Stimulated activated CD4-positive, alpha-beta T cell treated with anti-CD3 and anti-CD28 coated beads, Interleukin-1b, Interleukin-23, amount 100 ng/mL, for 24 hours (primary cell): ENCODE measurements around the gene DNAJC1.

ENCODE experiments used
- DNase-seq, 4 experiments: peaks; one replicate each; pipeline ENCODE4 v3.0.0-alpha.2; 2020; ENCODE audit warnings: low read depth in 4 of 4, low spot score in 1 of 4

The DNAJC1 gene

DNA sequence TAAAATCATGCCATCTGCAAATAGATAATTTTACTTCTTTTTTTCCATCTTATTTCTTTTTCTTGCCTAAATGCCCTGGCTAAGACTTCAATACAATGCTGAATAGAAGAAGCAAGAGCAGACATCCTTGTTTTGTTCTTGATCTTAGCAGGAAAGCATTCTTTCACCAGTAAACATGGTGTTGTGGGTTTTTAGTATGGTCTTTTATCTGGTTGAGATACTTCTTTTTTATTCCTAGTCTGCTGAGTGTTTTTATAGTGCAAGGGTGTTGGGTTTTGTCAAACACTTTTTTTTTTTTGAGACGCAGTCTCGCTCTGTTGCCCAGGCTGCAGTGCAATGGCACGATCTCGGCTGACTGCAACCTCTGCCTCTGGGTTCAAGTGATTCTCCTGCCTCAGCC, 232.3 kb downstream of the DNAJC1 start:
- no peak for DNase-seq

DNA sequence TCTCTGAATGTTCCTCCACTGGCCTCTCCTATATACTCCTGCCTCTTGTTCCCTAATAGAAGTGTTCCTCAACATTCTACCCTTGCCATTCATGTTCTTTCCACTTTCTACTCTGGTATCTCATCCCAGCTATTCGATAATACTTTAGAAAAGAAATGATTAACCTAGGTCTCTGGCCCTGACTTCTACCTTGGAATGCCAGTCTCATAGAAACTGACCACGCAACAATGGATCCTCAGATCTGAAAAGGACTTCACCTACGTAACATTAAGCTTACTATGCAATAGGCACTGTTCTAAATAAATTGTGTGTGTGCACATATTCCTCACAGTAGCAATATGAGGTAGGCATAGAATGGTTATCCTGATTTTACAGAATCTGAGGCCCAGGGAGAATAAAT, 234.5 kb downstream of the DNAJC1 start:
- no peak for DNase-seq

DNA sequence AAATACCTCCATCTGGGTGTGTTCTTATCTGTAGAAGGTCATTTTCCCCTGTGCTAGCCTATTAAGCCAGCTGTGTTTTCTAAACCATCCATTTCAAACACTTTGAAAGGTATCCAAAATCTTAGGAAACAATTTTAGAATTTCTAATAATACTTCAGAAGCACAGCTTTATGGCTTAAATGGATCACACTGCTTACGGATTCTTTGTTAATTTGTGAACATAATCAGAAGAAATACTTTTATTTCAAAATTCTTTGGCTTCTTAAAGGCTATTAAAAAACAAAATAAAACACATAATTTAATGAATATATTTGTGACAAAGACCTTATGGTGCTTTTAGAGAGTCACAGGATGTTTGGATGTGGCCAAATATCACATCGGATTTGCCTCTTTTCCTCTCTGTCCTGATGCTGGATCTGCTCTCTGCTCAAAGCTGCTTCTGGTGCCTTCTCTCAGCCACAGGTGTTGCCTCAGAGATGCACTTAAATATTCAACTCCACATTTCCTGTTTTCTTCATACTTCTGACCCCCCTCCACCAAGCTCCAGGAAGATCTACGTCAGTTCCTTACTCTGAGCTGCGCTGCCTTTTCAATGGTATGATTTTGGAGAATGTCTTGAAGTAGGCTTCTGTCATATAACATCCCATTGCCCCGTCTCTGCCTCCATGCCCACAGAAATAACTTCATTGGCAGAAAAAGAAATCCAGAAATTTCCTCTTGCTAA, 238.9 kb downstream of the DNAJC1 start:
- no peak for DNase-seq

DNA sequence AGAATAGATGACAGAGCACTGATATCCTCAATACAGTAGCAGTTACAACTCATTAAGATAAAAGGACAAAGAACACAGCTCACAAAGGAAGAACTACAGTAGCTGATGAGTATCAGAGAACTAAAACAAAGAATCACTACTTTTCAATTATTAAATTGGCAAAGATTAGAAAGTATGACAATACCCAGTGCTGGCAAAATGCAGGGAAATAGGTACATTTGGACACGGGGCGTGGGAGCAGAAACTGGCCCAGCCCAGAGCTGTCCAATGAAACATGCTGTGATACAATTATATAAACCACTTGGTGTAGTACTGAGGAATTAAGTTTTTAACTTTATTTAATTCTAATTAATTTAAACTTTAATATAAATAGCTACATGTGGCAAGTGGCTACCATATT, 243.2 kb downstream of the DNAJC1 start:
- DNase-seq, result no peak

DNA sequence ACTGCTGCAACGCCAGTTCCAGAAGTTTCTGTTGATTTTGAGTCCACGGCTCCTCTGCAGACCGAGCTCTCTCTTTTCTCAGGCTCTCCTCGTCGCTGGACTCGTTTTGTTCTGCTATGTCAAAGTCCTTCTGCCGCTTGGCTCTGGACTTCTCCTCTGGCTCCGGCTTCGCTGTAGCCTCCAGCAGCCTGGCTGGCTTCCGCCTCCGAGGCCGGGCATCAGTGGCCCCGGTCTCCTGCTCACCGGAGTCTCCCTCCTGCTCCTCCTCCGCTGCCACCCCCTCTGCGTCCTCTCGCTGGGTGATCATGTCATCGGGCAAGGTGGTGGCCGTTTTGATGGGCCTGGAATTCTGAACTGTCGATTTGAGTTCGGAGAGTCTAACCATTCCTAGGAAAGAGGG, 244.3 kb downstream of the DNAJC1 start:
- DNase-seq, result no peak

DNA sequence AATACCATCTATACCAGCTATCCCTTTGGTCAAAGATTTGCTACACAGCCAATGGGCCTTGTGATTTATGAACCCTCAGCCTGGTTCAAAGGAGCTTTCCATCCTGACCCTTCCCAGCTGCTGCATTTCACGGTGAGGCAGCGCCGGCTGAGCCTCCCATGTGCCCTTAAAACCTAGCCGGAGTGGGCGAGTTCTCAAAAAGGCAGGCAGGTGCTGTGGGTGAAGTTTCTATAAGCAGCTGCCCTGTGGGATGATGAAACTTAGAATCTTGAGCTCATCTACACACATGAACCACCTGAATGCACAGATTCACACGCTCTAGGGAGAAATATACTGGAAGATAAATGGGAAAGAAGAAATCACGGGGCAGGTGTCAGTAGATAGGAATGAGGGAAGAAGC, 244.8 kb downstream of the DNAJC1 start:
- no peak for DNase-seq

DNA sequence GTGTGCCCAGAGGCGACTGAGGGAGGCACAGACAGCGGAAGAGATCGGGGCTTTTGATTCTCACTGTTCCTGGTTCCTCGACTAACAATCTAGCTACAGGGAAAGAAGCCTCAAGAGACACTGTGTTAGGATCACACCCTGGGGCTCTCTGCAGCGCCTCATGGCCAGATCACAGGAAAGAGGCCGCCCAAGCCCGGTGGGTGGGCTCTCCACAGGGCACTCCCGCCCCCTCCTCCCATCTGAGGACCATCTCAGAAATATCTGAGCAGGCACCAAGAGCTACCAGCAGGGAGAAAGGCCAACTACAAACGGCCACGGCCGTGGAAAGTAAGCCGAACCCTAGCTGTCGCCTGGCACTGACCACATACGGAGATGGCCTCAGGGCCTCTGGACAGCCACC, 245.3 kb downstream of the DNAJC1 start:
- no peak for DNase-seq

DNA sequence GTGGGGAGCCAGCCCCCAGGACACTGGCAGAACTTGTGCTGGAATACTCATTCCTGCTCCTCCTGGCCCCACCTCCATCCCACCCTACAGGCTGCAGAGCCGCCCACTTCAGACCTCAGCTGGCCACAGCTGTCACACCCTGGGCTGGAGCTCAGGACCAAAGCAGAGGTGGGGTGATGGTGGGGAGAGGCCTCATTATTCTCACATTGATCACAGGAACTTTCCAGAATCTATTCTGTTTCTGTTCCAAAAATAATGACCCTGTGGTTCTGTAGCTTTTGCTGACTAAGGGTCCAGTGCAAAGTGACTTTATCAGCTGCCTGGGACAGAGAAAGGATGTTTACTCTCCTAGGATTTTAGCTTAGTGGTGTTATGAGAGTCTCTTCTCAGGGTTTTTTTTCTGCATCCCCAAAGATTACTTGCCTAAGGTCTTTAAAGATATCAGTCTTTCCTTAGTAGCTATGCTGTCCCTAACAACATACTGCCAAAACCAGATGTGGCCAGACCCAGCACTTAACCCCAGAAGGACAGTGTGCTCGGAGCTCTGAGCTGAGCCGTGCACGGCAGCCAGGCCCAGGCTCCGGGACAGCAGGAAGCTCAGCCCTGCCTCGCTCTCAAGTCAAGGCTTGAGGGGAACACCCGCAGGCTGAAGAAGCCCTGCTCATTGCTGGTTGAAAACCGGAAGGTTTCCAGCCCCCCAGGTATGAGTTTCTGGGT, 246.2 kb downstream of the DNAJC1 start:
- no peak for DNase-seq

DNA sequence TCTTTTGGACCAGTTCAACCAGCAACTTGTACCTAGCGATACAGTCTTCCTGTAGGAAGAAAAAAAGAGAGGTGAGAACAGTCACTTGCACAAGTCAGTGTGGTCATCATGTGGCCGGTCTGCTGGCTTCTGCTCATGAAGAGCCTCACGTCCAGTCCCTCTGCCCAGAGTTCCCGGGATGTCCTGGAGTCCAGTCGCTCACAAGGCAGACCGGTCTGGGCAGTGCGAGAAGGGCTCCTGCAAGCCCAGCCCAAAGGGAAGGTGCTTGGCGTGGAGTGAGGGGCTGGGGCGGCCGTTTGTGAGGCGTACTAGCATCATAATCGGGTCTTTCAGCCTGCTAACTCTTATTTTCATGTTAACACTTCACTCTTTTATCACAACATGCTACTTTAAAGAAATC, 246.8 kb downstream of the DNAJC1 start:
- no peak for DNase-seq

DNA sequence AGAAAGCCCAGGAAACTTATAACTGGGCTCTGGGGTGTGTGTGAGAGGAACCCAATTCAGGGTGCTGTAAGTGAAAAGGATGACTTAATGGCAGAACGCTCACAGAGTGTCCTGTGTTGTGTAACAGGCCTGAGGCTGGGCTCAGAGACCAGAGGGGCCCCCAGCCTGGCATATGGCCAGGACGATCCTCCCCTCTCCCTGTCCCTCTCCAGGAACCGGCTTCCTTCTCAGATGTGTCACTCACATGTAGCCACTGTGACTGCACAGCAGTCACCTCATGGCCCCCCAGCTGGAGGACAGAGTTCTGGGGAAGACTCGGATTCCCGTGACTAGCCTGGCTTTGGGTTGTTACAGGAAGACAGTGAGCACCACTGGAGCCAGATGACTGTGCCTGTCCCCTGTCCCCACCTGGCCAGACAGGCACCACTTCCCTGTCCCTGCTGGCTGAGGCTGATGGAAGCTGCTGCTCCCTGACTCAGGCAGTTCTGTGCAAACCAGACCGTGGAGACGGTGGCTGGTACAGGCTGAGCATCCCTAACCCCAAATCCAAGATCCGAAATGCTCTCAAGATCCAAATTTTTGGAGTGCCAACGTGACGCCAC, 249.0 kb downstream of the DNAJC1 start:
- DNase-seq, result no peak

DNA sequence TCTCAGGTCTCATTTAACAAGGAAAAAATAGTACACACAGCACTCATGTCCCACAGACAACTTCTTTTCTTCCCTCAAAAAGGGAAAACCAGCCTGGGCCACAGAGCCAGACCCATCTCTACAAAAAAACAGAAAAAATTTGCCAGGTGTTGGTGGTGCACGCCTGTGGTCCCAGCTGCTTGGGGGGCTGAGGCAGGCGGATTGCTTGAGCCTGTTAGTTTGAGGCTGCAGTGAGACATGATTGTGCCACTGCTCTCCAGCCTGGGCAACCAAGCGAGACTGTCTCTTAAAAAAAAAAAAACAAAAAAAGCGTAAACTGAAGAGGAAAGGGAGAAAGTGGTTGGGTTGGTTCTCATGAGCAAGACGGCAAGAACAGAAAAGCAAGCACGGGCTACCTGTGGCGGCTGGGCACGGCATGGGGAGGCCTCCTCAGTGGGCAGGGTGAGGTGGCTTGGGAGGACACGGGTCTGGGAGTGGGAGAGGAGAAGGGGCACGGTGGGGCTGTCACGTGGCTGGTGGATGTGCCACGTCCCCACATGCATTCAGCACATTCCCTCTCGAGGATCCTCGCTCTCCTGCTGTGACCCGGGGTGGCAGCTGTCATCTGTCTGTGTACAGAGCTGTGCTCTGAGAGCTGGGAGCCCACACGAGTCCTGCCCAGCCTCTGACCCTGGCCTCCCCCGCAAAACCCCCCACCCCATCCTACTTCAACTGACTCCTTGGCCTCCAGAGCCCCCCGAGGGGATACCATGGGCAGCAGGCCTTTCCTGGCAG, 249.8 kb downstream of the DNAJC1 start:
- DNase-seq, result no peak

DNA sequence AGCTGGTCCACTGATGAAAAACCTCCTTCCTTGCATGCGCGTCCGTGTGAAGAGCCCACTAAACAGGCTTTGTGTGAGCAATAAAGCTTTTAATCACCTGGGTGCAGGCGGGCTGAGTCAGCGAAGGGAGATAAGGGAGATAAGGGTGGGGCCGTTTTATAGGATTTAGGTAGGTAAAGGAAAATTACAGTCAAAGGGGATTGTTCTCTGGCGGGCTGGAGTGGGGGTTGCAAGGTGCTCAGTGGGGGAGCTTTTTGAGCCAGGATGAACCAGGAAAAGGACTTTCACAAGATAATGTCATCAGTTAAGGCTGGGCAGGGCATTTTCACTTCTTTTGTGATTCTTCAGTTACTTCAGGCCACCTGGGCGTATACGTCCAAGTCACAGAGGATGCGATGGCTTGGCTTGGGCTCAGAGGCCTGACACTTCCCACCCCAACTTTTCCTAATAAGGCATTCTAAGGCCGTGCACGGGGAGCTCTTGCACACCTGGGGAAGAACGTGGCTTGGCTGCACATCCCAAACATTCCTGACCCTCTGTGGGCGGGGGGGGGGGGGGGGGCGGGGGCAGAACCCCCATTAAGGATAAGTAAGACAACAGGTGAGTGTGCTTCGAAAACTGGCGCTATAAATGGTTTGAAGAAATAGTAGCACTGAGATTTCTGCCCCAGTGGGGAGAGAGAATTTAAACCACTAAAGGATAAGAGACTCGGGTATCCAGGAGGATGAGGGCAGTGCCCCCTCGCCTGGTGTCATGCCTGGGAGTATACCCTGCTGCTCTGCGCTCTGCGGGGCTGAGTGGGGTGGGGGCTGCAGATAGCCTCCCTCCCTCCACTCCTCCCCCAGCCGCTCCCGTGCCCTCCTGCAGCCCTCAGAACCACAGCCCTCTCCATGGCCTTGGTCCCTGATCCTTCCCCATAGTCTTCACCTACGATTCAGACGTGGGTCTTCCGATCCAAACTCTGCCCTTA, 251.9 kb downstream of the DNAJC1 start:
- DNase-seq, result no peak

DNA sequence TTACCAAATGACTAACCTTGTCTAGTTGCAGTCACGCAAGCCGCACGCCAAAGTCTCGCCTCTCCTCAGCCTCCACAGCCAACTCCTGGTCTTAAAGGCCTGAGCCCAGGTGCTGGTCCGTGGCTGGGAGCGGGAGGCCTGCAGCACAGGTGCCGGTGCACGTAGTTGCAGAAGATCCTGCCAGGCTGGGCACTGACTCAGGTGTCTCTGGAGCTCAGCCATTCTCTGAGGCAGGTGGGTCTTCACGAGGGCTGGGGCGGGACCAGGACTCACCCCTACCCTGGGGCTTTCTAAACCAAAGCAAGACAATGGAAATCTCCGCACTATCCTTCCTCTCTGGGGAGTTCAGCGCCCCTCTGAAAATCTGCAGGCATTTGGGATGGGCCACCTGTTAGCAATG, 253.1 kb downstream of the DNAJC1 start:
- no peak for DNase-seq

DNA sequence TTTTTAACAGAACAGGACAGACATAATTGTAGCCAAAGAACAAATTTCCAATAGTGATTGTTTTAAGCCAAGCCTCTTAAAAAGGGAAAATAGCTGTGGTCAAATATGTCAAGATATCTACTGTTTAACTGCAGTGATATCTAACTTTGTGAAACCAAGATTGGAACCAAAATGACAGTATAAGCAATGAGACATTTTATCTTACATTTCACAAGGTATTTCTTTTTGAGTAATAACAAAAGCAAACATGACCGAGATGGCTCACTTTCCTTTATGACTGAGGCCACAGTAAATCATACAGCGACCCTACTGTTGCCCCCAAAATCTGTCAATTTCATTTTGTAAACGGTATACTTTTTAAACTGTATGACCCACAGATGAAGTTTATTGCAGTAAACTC, 253.7 kb downstream of the DNAJC1 start:
- no peak for DNase-seq

DNA sequence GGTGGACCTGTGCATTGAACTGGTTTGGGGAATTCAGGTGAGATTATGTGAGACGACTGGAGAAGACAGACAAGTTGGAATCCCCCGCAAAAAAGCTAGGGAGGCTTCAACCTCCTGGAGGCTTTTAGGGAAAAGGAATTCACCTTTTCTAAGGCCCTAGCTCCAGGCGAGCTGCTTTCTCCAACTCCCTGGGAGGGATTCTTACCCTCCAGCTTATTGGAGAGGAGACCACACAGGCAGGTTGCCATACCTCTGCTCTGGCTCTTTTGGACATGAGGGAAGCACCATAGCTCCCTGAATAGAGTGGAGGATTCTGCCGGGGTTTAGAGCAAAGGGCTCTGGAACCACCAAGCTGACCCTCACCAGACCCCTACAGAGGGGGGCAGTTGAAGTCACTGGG, 255.7 kb downstream of the DNAJC1 start:
- no peak for DNase-seq

DNA sequence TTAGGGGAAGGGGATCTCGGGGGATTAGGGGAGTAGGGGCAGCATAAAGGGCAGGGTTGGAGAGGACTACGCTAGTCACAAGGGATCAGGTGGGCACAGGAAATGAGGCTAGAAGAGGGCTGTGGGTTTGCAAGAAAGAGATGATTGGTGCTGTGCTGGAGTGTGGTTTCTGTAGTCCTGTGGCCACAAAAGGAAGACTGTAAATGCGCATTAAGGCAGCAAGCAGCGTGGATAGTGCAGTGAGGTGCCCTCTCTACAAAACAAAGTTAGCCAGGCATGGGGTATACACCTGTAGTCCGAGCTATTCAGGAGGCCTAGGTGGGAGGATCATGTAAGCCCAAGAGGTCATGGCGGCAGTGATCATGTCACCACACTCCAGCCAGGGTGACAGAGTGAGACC, 257.4 kb downstream of the DNAJC1 start:
- DNase-seq, result no peak

DNA sequence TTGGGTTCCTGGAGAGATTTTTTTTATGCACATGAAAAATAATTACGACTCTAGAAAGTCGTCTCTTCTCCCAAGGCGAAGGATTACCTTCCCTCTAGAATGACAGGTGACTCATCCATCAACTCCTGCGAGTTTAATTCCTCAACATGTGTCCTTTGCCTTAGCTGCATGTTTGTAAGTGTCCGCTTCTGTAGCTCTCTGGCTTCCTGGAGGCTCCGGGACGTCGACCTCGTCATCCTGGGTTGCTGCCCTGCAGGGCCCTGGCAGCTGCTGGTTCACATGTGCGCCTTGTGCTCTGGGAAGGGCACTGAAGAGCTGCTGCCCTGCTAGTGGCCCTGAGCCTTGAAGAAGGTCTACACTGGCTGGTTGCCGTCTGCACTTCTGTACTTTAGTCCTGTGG, 259.3 kb downstream of the DNAJC1 start:
- no peak for DNase-seq

DNA sequence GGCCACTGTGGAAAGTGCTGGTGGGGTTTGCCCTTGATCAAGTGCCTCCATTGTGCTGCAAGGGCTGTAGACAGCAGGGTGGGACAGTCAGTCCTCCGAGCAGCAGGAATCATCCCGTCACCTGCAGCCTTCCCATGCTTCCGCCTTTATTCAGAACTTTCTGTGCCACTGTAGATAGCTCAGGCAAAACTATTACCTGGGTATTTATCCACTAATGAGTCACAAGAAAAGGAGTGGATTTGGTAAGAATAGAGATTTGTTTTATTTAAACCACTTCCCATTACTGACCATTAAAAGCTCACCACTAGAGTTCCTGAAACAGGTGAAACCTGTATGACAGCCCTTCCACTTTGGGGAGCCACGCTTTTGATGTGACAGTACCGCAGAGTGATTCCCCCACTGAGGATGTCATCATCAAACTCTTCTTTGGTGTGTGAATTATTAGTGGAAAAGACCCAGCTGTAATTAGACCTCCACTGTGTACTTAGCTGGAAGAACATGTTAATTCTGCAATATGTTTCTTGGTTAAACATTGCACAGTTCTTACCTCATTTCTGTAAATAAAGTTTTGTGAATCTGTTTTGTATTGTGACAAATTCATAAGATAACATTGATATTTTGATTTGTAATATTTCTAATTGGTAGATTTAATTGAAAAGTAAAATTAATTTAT, 260.7 kb downstream of the DNAJC1 start:
- no peak for DNase-seq

DNA sequence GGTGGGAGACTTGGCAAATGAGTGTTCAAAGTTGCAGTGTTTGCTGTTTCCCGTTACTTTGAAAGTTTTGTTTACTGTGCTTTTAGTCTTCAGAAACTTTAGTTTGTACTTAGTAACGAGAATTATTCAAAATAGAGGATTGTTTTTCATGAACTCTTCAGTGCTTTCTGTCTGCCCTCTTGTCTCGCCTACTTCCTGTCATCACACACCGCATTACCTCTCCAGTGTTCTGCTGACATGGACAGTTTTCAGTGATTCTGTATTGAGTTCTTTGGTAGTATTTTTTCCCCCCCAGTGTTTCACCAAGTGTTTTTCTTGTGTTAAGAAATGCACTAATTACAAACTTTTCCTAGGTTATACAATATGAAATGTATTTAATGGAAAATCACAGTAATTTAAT, 262.5 kb downstream of the DNAJC1 start:
- no peak for DNase-seq

DNA sequence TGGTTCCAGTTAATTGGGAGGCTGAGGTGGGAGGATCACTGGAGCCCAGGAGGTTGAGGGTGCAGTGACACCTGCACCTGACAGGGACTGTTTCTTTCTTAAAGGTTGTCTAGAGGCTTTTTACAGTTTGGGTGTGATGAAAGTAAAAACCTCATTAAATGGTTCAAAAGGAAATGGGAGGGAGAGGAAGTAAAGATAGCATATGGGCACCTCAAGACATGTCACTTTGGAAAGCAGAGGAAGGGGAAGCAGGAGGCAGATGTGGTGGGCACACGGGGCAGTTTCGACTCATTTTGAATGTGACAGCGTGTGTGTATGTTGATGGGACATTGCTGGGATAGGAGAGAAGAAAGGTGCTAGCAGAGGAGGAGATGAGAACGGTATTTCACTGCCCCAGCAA, 266.4 kb downstream of the DNAJC1 start:
- DNase-seq, result no peak
